PC-3 (cell line): ENCODE data around the gene PRRX1.

Experiments used
- EZH2 ChIP-seq: fragments of 300-600 bp; sonication (generic); IDR thresholded peaks from one replicate; pipeline ENCODE4 v1.6.1; 2017; ENCODE audit warnings: antibody characterized with exemption, mild to moderate bottlenecking, low read length; ENCODE audit not compliant: unreplicated experiment
- TF ChIP-seq, protein P1 (sequence below): fragments of 300-600 bp; sonication (generic); conservative IDR thresholded peaks from 2 replicates; pipeline ENCODE4 v1.5.1; 2017; ENCODE audit warnings: antibody characterized with exemption, low read depth, mild to moderate bottlenecking, low read length

DNA sequence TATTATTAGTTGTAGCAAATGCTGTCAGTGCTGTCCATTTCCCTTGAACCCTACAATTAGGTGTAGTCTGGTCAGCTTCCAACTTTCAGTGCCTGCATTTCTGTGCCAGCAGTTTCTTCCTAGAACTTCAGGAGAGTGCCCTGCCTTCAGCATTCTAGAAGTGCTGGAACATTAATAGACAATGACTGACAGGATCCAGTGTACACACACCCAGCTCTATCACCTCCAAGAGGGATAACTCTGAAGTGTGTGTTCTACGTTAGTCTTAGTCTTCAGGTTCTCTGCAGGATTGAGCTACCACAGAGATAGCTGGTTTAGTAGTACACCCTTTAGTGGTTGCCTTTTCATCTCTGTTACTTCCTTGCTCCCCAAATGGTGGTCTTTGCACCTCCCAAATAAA lies 61.4 kb downstream of the PRRX1 start:
- TF ChIP-seq, protein P1, sequence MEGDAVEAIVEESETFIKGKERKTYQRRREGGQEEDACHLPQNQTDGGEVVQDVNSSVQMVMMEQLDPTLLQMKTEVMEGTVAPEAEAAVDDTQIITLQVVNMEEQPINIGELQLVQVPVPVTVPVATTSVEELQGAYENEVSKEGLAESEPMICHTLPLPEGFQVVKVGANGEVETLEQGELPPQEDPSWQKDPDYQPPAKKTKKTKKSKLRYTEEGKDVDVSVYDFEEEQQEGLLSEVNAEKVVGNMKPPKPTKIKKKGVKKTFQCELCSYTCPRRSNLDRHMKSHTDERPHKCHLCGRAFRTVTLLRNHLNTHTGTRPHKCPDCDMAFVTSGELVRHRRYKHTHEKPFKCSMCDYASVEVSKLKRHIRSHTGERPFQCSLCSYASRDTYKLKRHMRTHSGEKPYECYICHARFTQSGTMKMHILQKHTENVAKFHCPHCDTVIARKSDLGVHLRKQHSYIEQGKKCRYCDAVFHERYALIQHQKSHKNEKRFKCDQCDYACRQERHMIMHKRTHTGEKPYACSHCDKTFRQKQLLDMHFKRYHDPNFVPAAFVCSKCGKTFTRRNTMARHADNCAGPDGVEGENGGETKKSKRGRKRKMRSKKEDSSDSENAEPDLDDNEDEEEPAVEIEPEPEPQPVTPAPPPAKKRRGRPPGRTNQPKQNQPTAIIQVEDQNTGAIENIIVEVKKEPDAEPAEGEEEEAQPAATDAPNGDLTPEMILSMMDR: no peak
- TF ChIP-seq EZH2: no peak
